GM12864 (cell line): ENCODE results near the gene CPSF6.
A peak's percentile ranks its signal among the peaks of the same experiment; 100 is the strongest.
"Not testable (repeated sequence)": the region's sequence is repeated elsewhere in the genome, so short reads cannot be mapped to it uniquely, and the experiment has no call there.

ENCODE experiments used
- DNase-seq: peaks from one replicate; pipeline ENCODE4 v3.0.0-alpha.2; 2011; ENCODE audit warnings: low read depth
- H3K4me3 ChIP-seq: 2 replicates; pipeline ENCODE4 v1.5.1; 2011; ENCODE audit warnings: mild to moderate bottlenecking, low read depth, low read length, control low read depth
- CTCF ChIP-seq: IDR thresholded peaks from 2 replicates; pipeline ENCODE4 v1.5.1; 2011; ENCODE audit warnings: low read depth, mild to moderate bottlenecking, moderate library complexity, low read length, control low read depth, inconsistent platforms; ENCODE audit errors: missing control alignments

CPSF6 gene

DNA sequence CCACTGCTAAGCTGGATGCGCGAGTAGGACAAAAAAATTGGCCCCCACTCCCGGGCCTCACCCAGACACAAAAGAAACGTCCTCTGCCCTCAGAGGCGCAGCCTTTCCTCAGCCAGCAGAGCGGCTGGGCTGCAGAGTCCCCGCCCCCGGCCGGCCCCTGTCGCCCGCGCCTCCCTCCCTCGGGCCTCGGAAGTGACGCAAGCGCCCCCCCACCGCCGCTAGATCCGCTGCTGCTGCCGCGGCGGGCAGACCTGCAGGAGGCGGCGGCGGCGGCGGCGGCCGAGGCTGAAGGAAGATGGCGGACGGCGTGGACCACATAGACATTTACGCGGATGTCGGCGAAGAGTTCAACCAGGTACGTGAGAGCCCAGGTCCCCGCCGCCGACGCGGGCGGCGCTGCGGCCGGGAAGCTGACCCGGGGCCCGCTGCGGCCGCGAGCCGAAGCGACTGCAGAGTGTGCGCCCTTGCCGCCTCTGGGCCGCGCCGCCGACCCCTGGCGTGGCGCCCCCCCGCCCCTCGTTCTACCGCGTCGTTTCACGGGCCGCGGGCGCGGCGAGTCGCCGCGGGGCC is at the start of gene CPSF6:
CPSF6 (plus strand) TSS at position 218 of the 570 bp plus-strand sequence; CDS start at position 296, 78 bp downstream.
- TF ChIP-seq CTCF, result no peak
- H3K4me3 ChIP-seq, result peak within 1 kb of the TSS; percentile 95
- DNase-seq, result peak; percentile 67

GRCh38 chr12:69196302-69197288 is 42.8 kb upstream of the CPSF6 start:
- peak; percentile 26 for TF ChIP-seq CTCF
- DNase-seq, result peak; percentile 5
- H3K4me3 ChIP-seq, result no peak overlapping the region

DNA sequence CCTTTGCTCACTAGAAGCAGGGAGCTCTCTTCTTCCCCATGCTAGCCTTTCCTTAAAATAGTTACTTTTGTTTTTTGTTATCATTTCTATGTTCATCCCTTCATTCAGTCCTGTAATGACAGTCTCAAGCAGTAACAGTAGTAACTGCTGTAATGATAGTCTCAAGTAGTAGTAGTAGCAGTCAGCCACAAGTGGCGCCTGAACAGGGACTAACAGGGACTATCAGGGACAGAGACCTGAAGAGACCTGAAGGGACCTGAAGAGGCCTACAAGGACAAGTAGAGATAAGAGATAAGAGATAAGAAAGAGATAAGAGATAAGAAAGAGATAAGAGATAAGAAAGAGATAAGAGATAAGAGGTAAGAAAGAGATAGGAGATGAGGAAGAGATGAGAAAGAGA is 39.4 kb upstream of the CPSF6 start:
- DNase-seq, result not testable (repeated sequence)

GRCh38 chr12:69204191-69204590 is 35.2 kb upstream of the CPSF6 start:
- H3K4me3 ChIP-seq, result no peak overlapping the region
- no peak for DNase-seq
- TF ChIP-seq CTCF, result no peak

More for the DNA sequence above, 39.4 kb upstream of the CPSF6 start:
- H3K4me3 ChIP-seq, result not testable (repeated sequence)

- DNase-seq, result no peak
Observed at GRCh38 chr12:69210661-69211060, 28.7 kb upstream of the CPSF6 start.

GRCh38 chr12:69211160-69211559 is 28.2 kb upstream of the CPSF6 start:
- DNase-seq, result no peak
- no peak for TF ChIP-seq CTCF
- H3K4me3 ChIP-seq, result no peak overlapping the region

More at GRCh38 chr12:69210661-69211060, 28.7 kb upstream of the CPSF6 start:
- no peak for TF ChIP-seq CTCF
- no peak overlapping the region for H3K4me3 ChIP-seq

- TF ChIP-seq CTCF, result no peak
- no peak overlapping the region for H3K4me3 ChIP-seq
- DNase-seq, result no peak
Observed at GRCh38 chr12:69214169-69214568, 25.2 kb upstream of the CPSF6 start.
